ENCODE results near the gene ZNF70. TPM values are rescaled to one million over a fixed set of nuclear protein-coding genes. Genes with fewer than 3 reads are reported as not detected.

The ZNF70 gene
- total and polyA plus RNA-seq, 9 of the 15 experiments (the other 6 are each of a cell fraction or from before 2014, with no cell fraction given), result 0.14 to 3.3 (median 1.4) TPM

GRCh38 chr22:23692598-23693291, 58.2 kb downstream of the ZNF70 start (continued):
- TF ChIP-seq STAT6 (CRISPR knock-in tag; IDR thresholded peaks at IDR 0.05) (no peak), ZNF583 (CRISPR knock-in tag; IDR thresholded peaks at IDR 0.05) (no peak)

- Histone ChIP-seq H4K20me1 (replicated peaks; ENCODE audit: control insufficient read depth, insufficient read depth, low read length) (no peaks in the 10 kb centered on the region), H3K79me2 (ENCODE audit: control insufficient read depth, insufficient read depth, low read length) (no peaks in the 10 kb centered on the region), H3K27me3 (ENCODE audit: control insufficient read depth in 2 of 2, insufficient read depth in 2 of 2, low read length in 2 of 2) (no peaks in the 10 kb centered on the region), H2AFZ (ENCODE audit: low read depth, low read length) (no peak overlapping the region), H3K4me3 (no peak overlapping the region), H3K9ac (ENCODE audit: insufficient read depth in 1 of 2, low read depth in 2 of 2, low read length in 2 of 2) (no peak overlapping the region), H3K9me3 (replicated peaks; ENCODE audit: control insufficient read depth, insufficient read depth, low read depth, low read length) (no peaks in the 10 kb centered on the region), H3K4me2 (ENCODE audit: insufficient read depth, low read length) (no peak overlapping the region), H3K9me1 (ENCODE audit: control insufficient read depth, insufficient read depth, low read length) (no peaks in the 10 kb centered on the region), H3K4me1 (replicated peaks in 1 of 2; ENCODE audit: control insufficient read depth in 2 of 2, insufficient read depth in 2 of 2, low read length in 2 of 2) (peaks cover 0 to 3% of the 10 kb centered on the region in 2 experiments; a peak in 1 of 5 replicates), H3K36me3 (ENCODE audit: control insufficient read depth, insufficient read depth, low read length) (peaks cover 30% of the 10 kb centered on the region; the same call in 2 of the 3 replicates), H3K27ac (ENCODE audit: extremely low read depth, low read depth, low read length) (no peak overlapping the region)
- FAIRE-seq, result no peak
- intact Hi-C loops (cut with micrococcal nuclease) (no loop called here), in situ Hi-C loops (cut with MboI) (no loop called here)
- TF ChIP-seq ZKSCAN8 (CRISPR knock-in tag; IDR thresholded peaks at IDR 0.05) (no peak), POLR2G (IDR thresholded peaks at IDR 0.05; ENCODE audit: low read depth, low read length) (0 out of 2 replicates have a peak, but pooled peaks have one; percentile 18)
- 85% methylated on average over 7 of the region's 12 CpGs for WGBS (ENCODE audit: insufficient coverage, low coverage, missing lambda C conversion rate)
- no TSS peak for BruUV-seq (replicated peaks)
- no peak for DNase-seq (ENCODE audit: extremely low read depth in 1 of 4, low spot score in 3 of 4)
- CTCF ChIA-PET (ENCODE audit: low intra/inter-chr PET ratio), result no interaction called here
- POLR2A ChIA-PET, result interaction anchor here (0.6 to 1.2 kb wide), 3 partner anchors 10 to 163 kb away, joined by 3 to 4 read pairs (median 3); no protein-coding TSS in a partner anchor
- no peak for ATAC-seq
These were observed 59.0 kb downstream of the ZNF70 start for GRCh38 chr22:23691748-23692423.

Measured in K562 (cell line).